T-cell (primary cell): ENCODE results near the gene XPO4. TPM values are rescaled to one million over a fixed set of nuclear protein-coding genes. Genes with fewer than 3 reads are reported as not detected.
"Not testable (repeated sequence)": the region's sequence is repeated elsewhere in the genome, so short reads cannot be mapped to it uniquely, and the experiment has no call there.

Experiments
- ATAC-seq, 4 experiments: fragments of 200-7000 bp in 3 of 4; fragments of 150-1000 bp in 1 of 4; cut with Tn5 transposase; replicated peaks in 1 of 4; 1 replicate in 3 of 4; 2 replicates in 1 of 4; pipeline ENCODE4 v1.10.0; 2021; ENCODE audit warnings: moderate library complexity in 3 of 4, mild to moderate bottlenecking in 2 of 4, moderate number of reproducible peaks in 1 of 4
- CTCF ChIA-PET, 2 donors: fragments of 300-600 bp; sonication (Branson Sonifier 250); formaldehyde crosslinking; loops; one replicate each; lab custom pipeline; 2022; ENCODE audit warnings: antibody characterized with exemption in 2 of 2; lab: Charles Lee
- POLR2A ChIA-PET, 2 donors: fragments of 300-600 bp; sonication (Branson Sonifier 250); formaldehyde crosslinking; loops; one replicate each; lab custom pipeline; 2022; ENCODE audit warnings: antibody characterized with exemption in 2 of 2; lab: Charles Lee
- DNase-seq, 35 experiments: peaks; one replicate each; pipeline versions ENCODE4 v3.0.0 to v3.0.0-alpha.2; 2013 to 2023
- H3K27ac ChIP-seq: one replicate; pipeline ENCODE4 v1.5.1; 2013; ENCODE audit warnings: low read length
- H3K27me3 ChIP-seq, 2 experiments: replicated peaks in 1 of 2; 1 replicate in 1 of 2; 2 replicates in 1 of 2; pipeline versions ENCODE4 v1.6.1 to v1.7.0; 2013; ENCODE audit warnings: low read length in 1 of 2, mixed read lengths in 1 of 2; ENCODE audit not compliant: control insufficient read depth in 2 of 2, insufficient read depth in 2 of 2; ENCODE audit errors: extremely low read depth in 1 of 2
- H3K36me3 ChIP-seq, 2 donors: 1 replicate in 1 of 2; 2 replicates in 1 of 2; pipeline versions ENCODE4 v1.6.1 to v1.7.0; 2013; ENCODE audit warnings: low read length in 1 of 2; ENCODE audit not compliant: control insufficient read depth in 2 of 2, insufficient read depth in 1 of 2; ENCODE audit errors: extremely low read depth in 1 of 2
- H3K4me1 ChIP-seq, 2 experiments: 1 replicate in 1 of 2; 2 replicates in 1 of 2; pipeline versions ENCODE4 v1.6.1 to v1.7.0; 2013; ENCODE audit warnings: low read length in 2 of 2, mixed read lengths in 1 of 2; ENCODE audit not compliant: insufficient read depth in 2 of 2, control insufficient read depth in 1 of 2; ENCODE audit errors: extremely low read depth in 1 of 2
- H3K4me3 ChIP-seq, 2 donors: 1 replicate in 1 of 2; 2 replicates in 1 of 2; pipeline versions ENCODE4 v1.5.1 to v1.7.0; 2013; ENCODE audit warnings: mild to moderate bottlenecking in 2 of 2, low read length in 1 of 2, moderate library complexity in 1 of 2; ENCODE audit not compliant: control insufficient read depth in 1 of 2; ENCODE audit errors: extremely low read depth in 1 of 2
- H3K9me3 ChIP-seq: 2 replicates; pipeline ENCODE4 v1.7.0; 2013
- H3K27ac Mint-ChIP-seq, 2 donors: one replicate each; pipeline ENCODE4 v1.8.0; 2020 to 2021; ENCODE audit warnings: mild to moderate bottlenecking in 2 of 2, mixed read lengths in 2 of 2
- H3K27me3 Mint-ChIP-seq, 2 donors: one replicate each; pipeline ENCODE4 v1.8.0; 2021 to 2022; ENCODE audit warnings: mixed read lengths in 2 of 2
- H3K36me3 Mint-ChIP-seq: one replicate; pipeline ENCODE4 v1.8.0; 2021; ENCODE audit warnings: mixed read lengths
- H3K4me1 Mint-ChIP-seq, 3 donors: one replicate each; pipeline ENCODE4 v1.8.0; 2020 to 2022; ENCODE audit warnings: mixed read lengths in 3 of 3, mild to moderate bottlenecking in 1 of 3
- H3K4me3 Mint-ChIP-seq, 3 donors: one replicate each; pipeline ENCODE4 v1.8.0; 2020 to 2022; ENCODE audit warnings: mild to moderate bottlenecking in 3 of 3, mixed read lengths in 3 of 3, moderate library complexity in 3 of 3
- H3K9me3 Mint-ChIP-seq, 3 donors: one replicate each; pipeline ENCODE4 v1.8.0; 2020 to 2022; ENCODE audit warnings: mixed read lengths in 3 of 3
- WGBS: methylation state at CpG from one replicate; pipeline ENCODE4 v1.1.5; 2013; ENCODE audit warnings: missing lambda C conversion rate; ENCODE audit not compliant: insufficient coverage; 5-methylcytosine and 5-hydroxymethylcytosine counted together
- total RNA-seq, 35 experiments: library from RNA in 6 of 35; stranded (reverse) in 6 of 35; fragments of 120-200 nt in 1 of 35; gene quantifications; one replicate each; pipeline versions ENCODE4 v1.2.1 to v1.2.4 and lab custom pipeline; 2013 to 2026

XPO4 gene
- total RNA-seq, 5 donors from 2014 or later (not counting 1 experiment from before 2014, with no cell fraction given) = 20.7 to 22.5 (median 22.0) TPM

- ChIA-PET CTCF (interaction anchor here in 1 of 2 donors (0.7 kb wide), 1 partner anchor 13 kb away, joined by 6 read pairs; no protein-coding TSS in a partner anchor), POLR2A (interaction anchor here in 1 of 2 donors (0.6 kb wide), 2 partner anchors 264 to 340 kb away, joined by 3 to 6 read pairs; no protein-coding TSS in a partner anchor)
- Histone ChIP-seq H3K27ac (no peak overlapping the region), H3K9me3 (peaks cover 9% of the 10 kb centered on the region), H3K36me3 (peaks cover 0 to 5% of the 10 kb centered on the region in 2 donors), H3K4me3 (no peak overlapping the region), H3K4me1 (peaks cover 5% of the 10 kb centered on the region in 2 experiments), H3K27me3 (no peaks in the 10 kb centered on the region)
- no peak overlapping the region for H3K4me3 Mint-ChIP-seq
- peaks cover 38% of the 10 kb centered on the region for H3K36me3 Mint-ChIP-seq
- peaks cover 16 to 20% (median 19%) of the 10 kb centered on the region in 3 donors for H3K4me1 Mint-ChIP-seq
- H3K27me3 Mint-ChIP-seq = no peaks in the 10 kb centered on the region
- no CpG with 5 or more reads among the region's 2 CpGs for WGBS
- peaks cover 11 to 22% (median 16%) of the 10 kb centered on the region in 3 donors for H3K9me3 Mint-ChIP-seq
- no peak overlapping the region for H3K27ac Mint-ChIP-seq
- DNase-seq (no peak), ATAC-seq (no peak)
Observed at GRCh38 chr13:20767309-20767943, 135.1 kb downstream of the XPO4 start.

GRCh38 chr13:20760872-20761271 lies 141.7 kb downstream of the XPO4 start:
- H3K4me3 Mint-ChIP-seq = no peak overlapping the region
- Histone ChIP-seq H3K27ac (no peak overlapping the region), H3K9me3 (no peaks in the 10 kb centered on the region), H3K4me3 (no peak overlapping the region), H3K4me1 (no peaks in the 10 kb centered on the region), H3K36me3 (peaks cover 3 to 5% of the 10 kb centered on the region in 2 donors), H3K27me3 (no peaks in the 10 kb centered on the region)
- ChIA-PET CTCF (no interaction called here), POLR2A (interaction anchor here in 1 of 2 donors (0.5 kb wide), 1 partner anchor 967 kb away, joined by 6 read pairs; no protein-coding TSS in a partner anchor)
- no CpG with 5 or more reads among the region's 3 CpGs for WGBS
- no peak for ATAC-seq
- H3K9me3 Mint-ChIP-seq = peaks cover 0 to 10% (median 0%) of the 10 kb centered on the region in 3 donors
- H3K27me3 Mint-ChIP-seq = no peaks in the 10 kb centered on the region
- no peak for DNase-seq
- H3K27ac Mint-ChIP-seq = no peak overlapping the region
- peaks cover 23% of the 10 kb centered on the region for H3K36me3 Mint-ChIP-seq
- peaks cover 0 to 6% (median 0%) of the 10 kb centered on the region in 3 donors for H3K4me1 Mint-ChIP-seq

- no peak for ATAC-seq
- peaks cover 7% of the 10 kb centered on the region for H3K9me3 ChIP-seq
- H3K4me1 ChIP-seq = no peaks in the 10 kb centered on the region
- H3K36me3 ChIP-seq = peaks cover 3 to 14% of the 10 kb centered on the region in 2 donors
- no peak overlapping the region for H3K4me3 Mint-ChIP-seq
- H3K27me3 ChIP-seq = no peaks in the 10 kb centered on the region
- ChIA-PET CTCF (no interaction called here), POLR2A (no interaction called here)
- no peaks in the 10 kb centered on the region for H3K27me3 Mint-ChIP-seq
- peaks cover 59% of the 10 kb centered on the region for H3K36me3 Mint-ChIP-seq
- H3K4me1 Mint-ChIP-seq = peaks cover 0 to 6% (median 0%) of the 10 kb centered on the region in 3 donors
- H3K27ac ChIP-seq = no peak overlapping the region
- H3K27ac Mint-ChIP-seq = no peak overlapping the region
- no peak for DNase-seq
- H3K9me3 Mint-ChIP-seq = peaks cover 23 to 53% (median 26%) of the 10 kb centered on the region in 3 donors
- H3K4me3 ChIP-seq = no peak overlapping the region
Observed at GRCh38 chr13:20754009-20754408, 148.5 kb downstream of the XPO4 start.

GRCh38 chr13:20749377-20749776 lies 153.2 kb downstream of the XPO4 start:
- Histone ChIP-seq H3K4me3 (no peak overlapping the region), H3K27me3 (no peaks in the 10 kb centered on the region), H3K36me3 (no peaks in the 10 kb centered on the region), H3K4me1 (no peaks in the 10 kb centered on the region), H3K27ac (no peak overlapping the region), H3K9me3 (peaks cover 7% of the 10 kb centered on the region)
- CTCF ChIA-PET = no interaction called here
- H3K27ac Mint-ChIP-seq = no peak overlapping the region
- WGBS = no CpG with 5 or more reads among the region's 1 CpG
- ATAC-seq (no peak), DNase-seq (no peak)
- H3K4me1 Mint-ChIP-seq = no peaks in the 10 kb centered on the region
- peaks cover 48% of the 10 kb centered on the region for H3K36me3 Mint-ChIP-seq
- no peak overlapping the region for H3K4me3 Mint-ChIP-seq
- peaks cover 27 to 75% (median 31%) of the 10 kb centered on the region in 3 donors for H3K9me3 Mint-ChIP-seq
- H3K27me3 Mint-ChIP-seq = no peaks in the 10 kb centered on the region
- POLR2A ChIA-PET = interaction anchor here in 1 of 2 donors (0.6 kb wide), 1 partner anchor 46 kb away, joined by 3 read pairs; no protein-coding TSS in a partner anchor

GRCh38 chr13:20743830-20744404 lies 158.6 kb downstream of the XPO4 start:
- H3K27me3 Mint-ChIP-seq, H3K4me3 ChIP-seq, H3K36me3 ChIP-seq, H3K27me3 ChIP-seq, ATAC-seq, H3K27ac ChIP-seq, H3K4me3 Mint-ChIP-seq, H3K4me1 ChIP-seq, H3K27ac Mint-ChIP-seq, H3K4me1 Mint-ChIP-seq, H3K9me3 ChIP-seq, CTCF ChIA-PET, DNase-seq, POLR2A ChIA-PET: not testable (repeated sequence)
- no CpG with 5 or more reads among the region's 4 CpGs for WGBS
- peaks cover 30% of the 10 kb centered on the region for H3K36me3 Mint-ChIP-seq
- H3K9me3 Mint-ChIP-seq = peaks cover under 1 to 26% (median 12%) of the 10 kb centered on the region in 3 donors

GRCh38 chr13:20740021-20740420 lies 162.5 kb downstream of the XPO4 start:
- ChIA-PET CTCF (no interaction called here), POLR2A (no interaction called here)
- ATAC-seq (no peak), DNase-seq (no peak)
- Histone ChIP-seq H3K27me3 (no peaks in the 10 kb centered on the region), H3K36me3 (no peaks in the 10 kb centered on the region), H3K4me3 (no peak overlapping the region), H3K27ac (no peak overlapping the region), H3K9me3 (no peaks in the 10 kb centered on the region), H3K4me1 (no peaks in the 10 kb centered on the region)
- Mint-ChIP-seq H3K4me3 (no peak overlapping the region), H3K36me3 (peaks cover 14% of the 10 kb centered on the region), H3K4me1 (no peaks in the 10 kb centered on the region), H3K27me3 (no peaks in the 10 kb centered on the region), H3K9me3 (peaks cover 0 to 3% (median 3%) of the 10 kb centered on the region in 3 donors), H3K27ac (no peak overlapping the region)
- 97% methylated on average over 21 of the region's 22 CpGs for WGBS
